A549 (cell line): ENCODE measurements around the gene RHOXF1. TPM values are rescaled to one million over a fixed set of nuclear protein-coding genes. Genes with fewer than 3 reads are reported as not detected.
"Not testable (repeated sequence)": the region's sequence is repeated elsewhere in the genome, so short reads cannot be mapped to it uniquely, and the experiment has no call there.

Experiments used
- ATAC-seq, 2 experiments: fragments of 200-7000 bp in 1 of 2; fragments of >200 bp in 1 of 2; cut with Nextera tagmentation in 1 of 2; cut with Tn5 transposase in 1 of 2; 3 replicates each; pipeline versions ENCODE4 v1.8.0 to v1.9.1; 2018 to 2020; ENCODE audit warnings: mild to moderate bottlenecking in 1 of 2, moderate library complexity in 1 of 2
- CTCF ChIA-PET: fragments of 300-600 bp; sonication (Branson Sonifier 250); formaldehyde crosslinking; extraction: SDS; loops from one replicate; lab custom pipeline; 2021; ENCODE audit warnings: antibody characterized with exemption, inconsistent platforms; lab: Yijun Ruan, JAX
- POLR2A ChIA-PET: fragments of 350-600 bp; formaldehyde crosslinking; extraction: SDS; loops from one replicate; lab custom pipeline; 2021; ENCODE audit warnings: antibody characterized with exemption, inconsistent platforms; lab: Yijun Ruan, JAX
- DNase-seq, 2 experiments: peaks; one replicate each; pipeline versions ENCODE4 v3.0.0 to v3.0.0-alpha.2; 2011 to 2016; ENCODE audit warnings: low read depth in 1 of 2, low spot score in 1 of 2
- FAIRE-seq: peaks from 2 replicates; lab custom pipeline; 2011; peaks lifted over from hg19 to GRCh38; lab: Jason Lieb, UNC
- H3K27ac ChIP-seq, 2 experiments: fragments of >200 bp; sonication (Bioruptor Twin); formaldehyde crosslinking; 3 replicates each; pipeline ENCODE4 v1.5.1; 2016 to 2017
- H3K4me1 ChIP-seq: fragments of >200 bp; sonication (Bioruptor Twin); formaldehyde crosslinking; 3 replicates; pipeline ENCODE4 v1.6.1; 2016
- H3K4me2 ChIP-seq: fragments of >200 bp; sonication (Bioruptor Twin); formaldehyde crosslinking; 3 replicates; pipeline ENCODE4 v1.6.1; 2016
- H3K4me3 ChIP-seq: fragments of >200 bp; sonication (Bioruptor Twin); formaldehyde crosslinking; 3 replicates; pipeline ENCODE4 v1.5.1; 2016
- H3K9me3 ChIP-seq: fragments of >200 bp; sonication (Bioruptor Twin); formaldehyde crosslinking; 3 replicates; pipeline ENCODE4 v1.6.1; 2016
- CBX2 ChIP-seq: fragments of 200-600 bp; sonication (generic); IDR thresholded peaks from 2 replicates; pipeline ENCODE4 v1.6.1; 2016; ENCODE audit warnings: low read depth, mild to moderate bottlenecking, borderline replicate concordance
- CBX8 ChIP-seq: fragments of 200-600 bp; sonication (generic); IDR thresholded peaks from 2 replicates; pipeline ENCODE4 v1.6.1; 2016
- CTCF ChIP-seq: fragments of >200 bp; sonication (Bioruptor Twin); formaldehyde crosslinking; IDR thresholded peaks from 3 replicates; pipeline ENCODE4 v1.5.1; 2016
- EHMT2 ChIP-seq: fragments of 200-600 bp; sonication (generic); IDR thresholded peaks from 2 replicates; pipeline ENCODE4 v1.6.1; 2016; ENCODE audit warnings: antibody characterized with exemption, low read depth, mild to moderate bottlenecking, moderate library complexity
- ELK1 ChIP-seq: fragments of 150-350 bp; IDR thresholded peaks from 2 replicates; pipeline ENCODE4 v1.6.1; 2014; ENCODE audit warnings: low read depth, mild to moderate bottlenecking, low read length
- EP300 ChIP-seq, 2 experiments: fragments of >200 bp; sonication (Bioruptor Twin); formaldehyde crosslinking; IDR thresholded peaks; 2 replicates in 1 of 2; 3 replicates in 1 of 2; pipeline ENCODE4 v1.6.1; 2016 to 2017
- FOSB ChIP-seq: fragments of 250-450 bp; sonication (Bioruptor Pico); IDR thresholded peaks from 2 replicates; pipeline ENCODE4 v1.5.0; 2020; ENCODE audit warnings: mild to moderate bottlenecking, moderate library complexity
- FOSL2 ChIP-seq, 2 experiments: fragments of 450-650 bp in 1 of 2; fragments of >200 bp in 1 of 2; sonication (Bioruptor Twin) in 1 of 2; formaldehyde crosslinking; IDR thresholded peaks; 2 replicates each; pipeline versions ENCODE4 v1.5.0 to v1.6.1; 2016 to 2020; ENCODE audit warnings: mild to moderate bottlenecking in 1 of 2, moderate library complexity in 1 of 2
- HDAC2 ChIP-seq: fragments of 200-600 bp; sonication (generic); IDR thresholded peaks from 2 replicates; pipeline ENCODE4 v1.6.1; 2016
- HMGXB4 ChIP-seq: fragments of 250-450 bp; sonication (Bioruptor Pico); IDR thresholded peaks from 2 replicates; pipeline ENCODE4 v1.5.0; 2021; ENCODE audit warnings: mild to moderate bottlenecking, moderate library complexity, borderline replicate concordance
- JUN ChIP-seq, 2 experiments: fragments of >200 bp; sonication (Bioruptor Twin); formaldehyde crosslinking; IDR thresholded peaks; 2 replicates in 1 of 2; 3 replicates in 1 of 2; pipeline ENCODE4 v1.6.1; 2016 to 2017
- MAZ ChIP-seq: fragments of 150-350 bp; IDR thresholded peaks from 2 replicates; pipeline ENCODE4 v1.6.1; 2014; ENCODE audit warnings: antibody characterized with exemption, low read depth, low read length, borderline replicate concordance
- POLR2A ChIP-seq: IDR thresholded peaks from 2 replicates; pipeline ENCODE4 v1.6.1; 2012; ENCODE audit warnings: mild to moderate bottlenecking, low read length
- SREBF2 ChIP-seq: fragments of 450-650 bp; IDR thresholded peaks from 2 replicates; pipeline ENCODE4 v1.6.1; 2014; ENCODE audit warnings: mild to moderate bottlenecking, moderate library complexity
- ZC3H11A ChIP-seq: fragments of 450-650 bp; IDR thresholded peaks from 2 replicates; pipeline ENCODE4 v1.6.1; 2014; ENCODE audit warnings: antibody characterized with exemption, mild to moderate bottlenecking
- WGBS: methylation state at CpG from one replicate; pipeline ENCODE4 v1.1.6; 2017; ENCODE audit errors: missing lambda C conversion rate; 5-methylcytosine and 5-hydroxymethylcytosine counted together
- polyA plus RNA-seq, 4 experiments: library from polyadenylated mRNA; depleted of rRNA in 3 of 4; stranded (reverse); fragments of >200 nt; fragmentation: RNase III in 1 of 4; extraction: RNeasy Plus Mini Kit Qiagen cat#74134 plus additional on column Dnase treatment in 1 of 4; gene quantifications; 2 replicates in 3 of 4; 3 replicates in 1 of 4; pipeline ENCODE4 v1.2.3, GENCODE V29; 2011 to 2017
- TF ChIP-seq, protein P1 (sequence below): fragments of >200 bp; sonication (Bioruptor Twin); formaldehyde crosslinking; IDR thresholded peaks from 2 replicates; pipeline ENCODE4 v1.6.1; 2016

The RHOXF1 gene
- polyA plus RNA-seq, 2 of the 4 experiments (the other 2 are of a cell fraction), result 0.10 TPM; not detected in 1

DNA sequence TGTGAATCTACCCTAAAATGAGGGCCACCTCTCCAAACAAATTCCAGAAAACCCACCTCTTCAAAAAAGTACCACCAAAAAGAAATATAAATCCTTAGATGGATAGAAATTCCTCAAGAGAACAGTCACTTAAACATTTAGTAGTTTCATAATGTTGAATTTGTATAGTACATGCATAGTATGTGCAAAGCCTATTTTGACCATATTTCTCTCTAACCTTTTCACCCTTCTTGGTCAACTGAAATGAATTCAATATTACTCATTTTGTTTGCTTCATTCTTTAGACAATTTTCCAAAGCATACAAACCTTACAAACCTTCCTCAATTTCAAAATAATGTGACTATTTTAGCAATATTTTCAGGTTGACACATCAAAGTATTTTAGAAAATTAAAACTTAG lies 4.1 kb downstream of the RHOXF1 start:
- H3K4me3 ChIP-seq, result no peak overlapping the region
- DNase-seq (no peak), FAIRE-seq (no peak), ATAC-seq (no peak)
- CTCF ChIA-PET, result no interaction called here
- no peaks in the 10 kb centered on the region for H3K4me1 ChIP-seq
- H3K9me3 ChIP-seq, result no peaks in the 10 kb centered on the region
- TF ChIP-seq CTCF (no peak), HDAC2 (no peak), FOSL2 (IDR thresholded peaks at IDR 0.05) (no peak), FOSL2 (CRISPR knock-in tag; IDR thresholded peaks at IDR 0.05) (no peak), CBX2 (no peak), SREBF2 (no peak), MAZ (no peak), JUN (IDR thresholded peaks at IDR 0.05) (no peak), EHMT2 (no peak), POLR2A (no peak), CBX8 (no peak), EP300 (IDR thresholded peaks at IDR 0.05) (no peak), HMGXB4 (no peak)
- TF ChIP-seq, all 56 proteins: peak for 0
- Histone ChIP-seq H3K27ac (no peak overlapping the region), H3K4me2 (no peak overlapping the region)
- POLR2A ChIA-PET, result no interaction called here

DNA sequence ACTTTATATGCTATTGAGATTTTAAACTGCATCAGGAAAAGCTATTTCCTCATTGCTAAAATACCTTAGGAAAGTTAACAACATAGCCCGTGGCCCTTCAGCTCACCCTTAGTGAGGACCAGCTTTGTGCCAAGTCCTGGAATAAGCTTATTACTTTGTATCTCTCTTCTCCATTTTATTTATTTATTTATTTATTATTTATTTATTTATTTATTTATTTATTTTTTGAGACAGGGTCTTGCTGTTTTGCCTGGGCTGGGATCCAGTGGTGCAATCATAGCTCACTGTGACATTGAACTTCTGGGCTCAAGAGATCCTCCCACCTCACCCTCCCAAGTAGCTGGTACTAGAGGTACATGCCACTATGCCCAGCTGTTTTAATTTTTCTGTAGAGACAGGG lies 6.3 kb downstream of the RHOXF1 start:
- POLR2A ChIA-PET, result no interaction called here
- H3K4me3 ChIP-seq, result no peak overlapping the region
- DNase-seq, result no peak
- H3K27ac ChIP-seq, result no peak overlapping the region
- H3K9me3 ChIP-seq, result no peaks in the 10 kb centered on the region
- 83% methylated on average over 1 of the region's 1 CpG for WGBS
- H3K4me2 ChIP-seq, result no peak overlapping the region
- ATAC-seq, result no peak
- CTCF ChIA-PET, result no interaction called here
- no peak for FAIRE-seq
- no peaks in the 10 kb centered on the region for H3K4me1 ChIP-seq
- no peak for TF ChIP-seq ELK1
- TF ChIP-seq ZC3H11A, result peak; percentile 48
- TF ChIP-seq MAZ, result no peak
- TF ChIP-seq, protein P1, sequence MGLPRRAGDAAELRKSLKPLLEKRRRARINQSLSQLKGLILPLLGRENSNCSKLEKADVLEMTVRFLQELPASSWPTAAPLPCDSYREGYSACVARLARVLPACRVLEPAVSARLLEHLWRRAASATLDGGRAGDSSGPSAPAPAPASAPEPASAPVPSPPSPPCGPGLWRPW, result no peak
- TF ChIP-seq FOSB, result no peak
- TF ChIP-seq, all 56 proteins: peak for 1

GRCh38 chrX:120104707-120105106 lies 11.0 kb downstream of the RHOXF1 start:
- H3K4me2 ChIP-seq, ATAC-seq, DNase-seq, H3K27ac ChIP-seq, H3K4me1 ChIP-seq, H3K4me3 ChIP-seq, POLR2A ChIA-PET, H3K9me3 ChIP-seq, FAIRE-seq, CTCF ChIA-PET: not testable (repeated sequence)
- 33% methylated on average over 2 of the region's 2 CpGs for WGBS

- not testable (repeated sequence) for H3K4me1 ChIP-seq
- CTCF ChIA-PET, result interaction anchor here (0.8 to 1.6 kb wide), 2 partner anchors 13 to 20 kb away, joined by 3 to 4 read pairs; no protein-coding TSS in a partner anchor
- 49% methylated on average over 2 of the region's 2 CpGs for WGBS
Observed at GRCh38 chrX:120101057-120101456, 14.7 kb downstream of the RHOXF1 start.

More at GRCh38 chrX:120101057-120101456, 14.7 kb downstream of the RHOXF1 start:
- H3K4me2 ChIP-seq, H3K27ac ChIP-seq, POLR2A ChIA-PET, H3K9me3 ChIP-seq, DNase-seq, H3K4me3 ChIP-seq, FAIRE-seq, ATAC-seq: not testable (repeated sequence)
